Esophagus muscularis mucosa (tissue), 3 donors: Measurements from ENCODE around the gene ACCSL.
A peak's percentile ranks its signal among the peaks of the same experiment; 100 is the strongest.

Experiments used
- CTCF ChIP-seq, 3 experiments: fragments of 200-600 bp in 2 of 3; fragments of 450-650 bp in 1 of 3; sonication (generic) in 2 of 3; IDR thresholded peaks; one replicate each; pipeline ENCODE4 v1.5.1; 2017 to 2019; ENCODE audit warnings: antibody characterized with exemption in 3 of 3, mild to moderate bottlenecking in 2 of 3, moderate library complexity in 1 of 3
- POLR2A ChIP-seq: fragments of 450-650 bp; IDR thresholded peaks from one replicate; pipeline ENCODE4 v1.6.1; 2017; ENCODE audit warnings: antibody characterized with exemption, moderate library complexity, mild to moderate bottlenecking, low read depth

- TF ChIP-seq CTCF (IDR thresholded peaks at IDR 0.05) (peak; percentile 74 to 82 (median 80)), POLR2A (no peak)
These were observed 46.6 kb downstream of the ACCSL start for GRCh38 chr11:44094260-44094868.
